ENCODE data around the gene ATP5F1D. TPM values are rescaled to one million over a fixed set of nuclear protein-coding genes. Genes with fewer than 3 reads are reported as not detected.

The ATP5F1D gene
- total RNA-seq, 1 experiment from 2014 or later = 179 TPM

- H3K27me3 Mint-ChIP-seq (ENCODE audit: low read depth) = no peaks in the 10 kb centered on the region; the same call in 1 of the 2 replicates
- H2BK20ac ChIP-seq (ENCODE audit: low read depth, low read length, poor library complexity, severe bottlenecking) = no peak overlapping the region
- no peaks in the 10 kb centered on the region for H3K9me3 ChIP-seq (ENCODE audit: control insufficient read depth, low read depth, low read length)
- H3K4me1 ChIP-seq (ENCODE audit: insufficient read depth, low read length) = peaks cover 4% of the 10 kb centered on the region; the same call in 1 of the 2 replicates
- peak overlapping the region; percentile 41 for H3K9ac ChIP-seq (ENCODE audit: extremely low read depth, insufficient read length, low read length)
- no peak overlapping the region for H3T11ph ChIP-seq (ENCODE audit: low read length)
- peaks cover 8 to 34% (median 18%) of the 10 kb centered on the region in 3 experiments for H3K36me3 Mint-ChIP-seq (ENCODE audit: insufficient read depth in 1 of 3, low read depth in 3 of 3)
- peak overlapping the region; percentile 74 to 96 (median 96); a peak in 6 of 7 replicates for H3K27ac Mint-ChIP-seq
- no peak for DNase-seq
- peak overlapping the region; percentile 70 for H3K18ac ChIP-seq (ENCODE audit: insufficient read length, low read depth, low read length)
- H3K23ac ChIP-seq (ENCODE audit: insufficient read length, low read depth, low read length) = no peak overlapping the region
- no peak overlapping the region for H2BK12ac ChIP-seq (ENCODE audit: insufficient read length, low read depth, low read length)
- H3K56ac ChIP-seq (ENCODE audit: insufficient read length, low read depth, low read length) = no peak overlapping the region
- H3K9me3 Mint-ChIP-seq = no peaks in the 10 kb centered on the region; a peak in 1 of 5 replicates
- no peak overlapping the region for H4K91ac ChIP-seq (ENCODE audit: insufficient read length, low read depth, low read length)
- H2AFZ ChIP-seq (ENCODE audit: low read length) = no peak overlapping the region
- no peak overlapping the region for H2BK5ac ChIP-seq (ENCODE audit: insufficient read length, low read length)
- H2BK15ac ChIP-seq (ENCODE audit: low read depth, low read length) = no peak overlapping the region
- H2AK5ac ChIP-seq (ENCODE audit: insufficient read length, low read length) = no peak overlapping the region
- no CpG with 5 or more reads among the region's 14 CpGs for WGBS (ENCODE audit: extremely low coverage, insufficient read length, low lambda C conversion rate)
- H3K79me1 ChIP-seq (ENCODE audit: insufficient read depth, low read depth, low read length, poor library complexity, severe bottlenecking) = no peaks in the 10 kb centered on the region
- peaks cover 59 to 62% of the 10 kb centered on the region in 2 experiments for H3K4me1 Mint-ChIP-seq
- H4K8ac ChIP-seq (replicated peaks; ENCODE audit: insufficient read length, low read depth, low read length) = no peak overlapping the region
- no peak overlapping the region for H3K4ac ChIP-seq (ENCODE audit: low read depth, low read length)
- peak overlapping the region; percentile 84 for H3K14ac ChIP-seq (ENCODE audit: insufficient read depth, low read length)
- H3K23me2 ChIP-seq (ENCODE audit: insufficient read length, low read depth, low read length, poor library complexity, severe bottlenecking) = peaks cover 23% of the 10 kb centered on the region
- peak overlapping the region; percentile 84 to 93 for H3K4me3 Mint-ChIP-seq
- no peak overlapping the region for H4K5ac ChIP-seq (ENCODE audit: insufficient read length, low read depth, low read length)
- no peaks in the 10 kb centered on the region for H3K27me3 ChIP-seq (ENCODE audit: insufficient read depth, low read length)
- no peaks in the 10 kb centered on the region for H4K20me1 ChIP-seq (ENCODE audit: control insufficient read depth, insufficient read depth, insufficient read length)
- H3K4me2 ChIP-seq (ENCODE audit: insufficient read depth, insufficient read length, low read length) = peak overlapping the region; percentile 84
- H3K27ac ChIP-seq (ENCODE audit: insufficient read length, low read depth, low read length) = no peak overlapping the region
- no peaks in the 10 kb centered on the region for H3K79me2 ChIP-seq (ENCODE audit: insufficient read depth, low read length)
- no peak overlapping the region for H2BK120ac ChIP-seq (ENCODE audit: low read depth, low read length, poor library complexity, severe bottlenecking)
- peak; percentile 47 for TF ChIP-seq CTCF (conservative IDR thresholded peaks at IDR 0.05)
Measured at GRCh38 chr19:1261538-1261797, 19.9 kb downstream of the ATP5F1D start.

Data from H9 (cell line).